Measurements from ENCODE around the gene NACC2. TPM values are rescaled to one million over a fixed set of nuclear protein-coding genes. Genes with fewer than 3 reads are reported as not detected.
A peak's percentile ranks its signal among the peaks of the same experiment; 100 is the strongest.

NACC2 gene
- total RNA-seq, 6 experiments from 2014 or later, result 38.2 to 46.7 (median 40.2) TPM

GRCh38 chr9:136098210-136098609 is 3.1 kb upstream of the NACC2 start:
- no peak for TF ChIP-seq CTCF (IDR thresholded peaks at IDR 0.05)
- H3K36me3 Mint-ChIP-seq (ENCODE audit: low read depth), result no peaks in the 10 kb centered on the region
- no peak overlapping the region for H3K27ac Mint-ChIP-seq
- H3K4me3 Mint-ChIP-seq, result no peak overlapping the region
- peaks cover 4% of the 10 kb centered on the region for H3K27me3 Mint-ChIP-seq (ENCODE audit: insufficient read depth)
- no peak for DNase-seq
- peaks cover 4% of the 10 kb centered on the region for H3K4me1 Mint-ChIP-seq (ENCODE audit: low read depth)
- no peaks in the 10 kb centered on the region for H3K9me3 Mint-ChIP-seq

- Mint-ChIP-seq H3K36me3 (ENCODE audit: low read depth) (no peaks in the 10 kb centered on the region), H3K27me3 (ENCODE audit: insufficient read depth) (peaks cover 4% of the 10 kb centered on the region), H3K4me1 (ENCODE audit: low read depth) (peaks cover 14% of the 10 kb centered on the region), H3K9me3 (no peaks in the 10 kb centered on the region), H3K4me3 (peak overlapping the region; percentile 73), H3K27ac (no peak overlapping the region)
- TF ChIP-seq CTCF (IDR thresholded peaks at IDR 0.05), result no peak
- DNase-seq, result no peak
Measured at GRCh38 chr9:136096505-136097001, 1.5 kb upstream of the NACC2 start.

GRCh38 chr9:136093995-136094881 is 851 bp downstream of the NACC2 start:
- Mint-ChIP-seq H3K4me1 (ENCODE audit: low read depth) (peaks cover 24% of the 10 kb centered on the region), H3K9me3 (no peaks in the 10 kb centered on the region), H3K4me3 (peak overlapping the region; percentile 84), H3K27ac (peak overlapping the region; percentile 52; the same call in 1 of the 2 replicates), H3K27me3 (ENCODE audit: insufficient read depth) (peaks cover 4% of the 10 kb centered on the region), H3K36me3 (ENCODE audit: low read depth) (no peaks in the 10 kb centered on the region)
- DNase-seq, result peak; percentile 40
- no peak for TF ChIP-seq CTCF (IDR thresholded peaks at IDR 0.05)

- Mint-ChIP-seq H3K4me1 (ENCODE audit: low read depth) (peaks cover 24% of the 10 kb centered on the region), H3K27ac (peak overlapping the region; percentile 52), H3K9me3 (no peaks in the 10 kb centered on the region), H3K4me3 (peak overlapping the region; percentile 84), H3K27me3 (ENCODE audit: insufficient read depth) (no peaks in the 10 kb centered on the region), H3K36me3 (ENCODE audit: low read depth) (no peaks in the 10 kb centered on the region)
- DNase-seq, result no peak
- no peak for TF ChIP-seq CTCF (IDR thresholded peaks at IDR 0.05)
Measured at GRCh38 chr9:136093346-136093986, 1.6 kb downstream of the NACC2 start.

GRCh38 chr9:136092741-136093140 is 2.3 kb downstream of the NACC2 start:
- Mint-ChIP-seq H3K9me3 (no peaks in the 10 kb centered on the region), H3K4me3 (peak overlapping the region; percentile 84), H3K27ac (no peak overlapping the region), H3K27me3 (ENCODE audit: insufficient read depth) (no peaks in the 10 kb centered on the region), H3K4me1 (ENCODE audit: low read depth) (peaks cover 24% of the 10 kb centered on the region), H3K36me3 (ENCODE audit: low read depth) (no peaks in the 10 kb centered on the region)
- no peak for TF ChIP-seq CTCF (IDR thresholded peaks at IDR 0.05)
- no peak for DNase-seq

Measured in HFFc6 (cell line).